ENCODE measurements around the gene PITPNC1.
A peak's percentile ranks its signal among the peaks of the same experiment; 100 is the strongest.

- TF ChIP-seq CTCF (IDR thresholded peaks at IDR 0.05) (peak; percentile 85), EZH2 (IDR thresholded peaks at IDR 0.05; ENCODE audit: borderline replicate concordance, insufficient read depth, low read depth, low read length, poor library complexity, severe bottlenecking) (no peak)
These were observed 2.6 kb upstream of the PITPNC1 start for GRCh38 chr17:67374329-67375053.
